COR-L47 (cell line): Measurements from ENCODE around the gene KNSTRN.
A peak's percentile ranks its signal among the peaks of the same experiment; 100 is the strongest.

Experiments
- DNase-seq: peaks from one replicate; lab custom pipeline; 2025; lab: John Stamatoyannopoulos, UW

The KNSTRN gene

DNA sequence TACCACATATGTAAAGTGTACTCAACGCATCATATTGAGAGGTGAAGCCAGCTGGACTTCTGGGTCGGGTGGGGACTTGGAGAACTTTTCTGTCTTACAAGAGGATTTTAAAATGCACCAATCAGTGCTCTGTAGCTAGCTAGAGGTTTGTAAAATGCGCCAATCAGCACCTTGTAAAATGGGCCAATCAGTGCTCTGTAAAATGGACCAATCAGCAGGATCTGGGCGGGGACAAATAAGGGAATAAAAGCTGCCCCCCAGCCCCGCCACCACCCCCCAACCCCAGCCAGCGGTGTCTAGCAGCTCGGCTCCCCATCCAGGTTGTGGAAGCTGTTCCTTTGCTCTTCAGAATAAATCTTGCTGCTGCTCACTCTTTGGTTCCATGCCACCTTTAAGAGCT is 16.8 kb downstream of the KNSTRN start:
- DNase-seq = no peak

DNA sequence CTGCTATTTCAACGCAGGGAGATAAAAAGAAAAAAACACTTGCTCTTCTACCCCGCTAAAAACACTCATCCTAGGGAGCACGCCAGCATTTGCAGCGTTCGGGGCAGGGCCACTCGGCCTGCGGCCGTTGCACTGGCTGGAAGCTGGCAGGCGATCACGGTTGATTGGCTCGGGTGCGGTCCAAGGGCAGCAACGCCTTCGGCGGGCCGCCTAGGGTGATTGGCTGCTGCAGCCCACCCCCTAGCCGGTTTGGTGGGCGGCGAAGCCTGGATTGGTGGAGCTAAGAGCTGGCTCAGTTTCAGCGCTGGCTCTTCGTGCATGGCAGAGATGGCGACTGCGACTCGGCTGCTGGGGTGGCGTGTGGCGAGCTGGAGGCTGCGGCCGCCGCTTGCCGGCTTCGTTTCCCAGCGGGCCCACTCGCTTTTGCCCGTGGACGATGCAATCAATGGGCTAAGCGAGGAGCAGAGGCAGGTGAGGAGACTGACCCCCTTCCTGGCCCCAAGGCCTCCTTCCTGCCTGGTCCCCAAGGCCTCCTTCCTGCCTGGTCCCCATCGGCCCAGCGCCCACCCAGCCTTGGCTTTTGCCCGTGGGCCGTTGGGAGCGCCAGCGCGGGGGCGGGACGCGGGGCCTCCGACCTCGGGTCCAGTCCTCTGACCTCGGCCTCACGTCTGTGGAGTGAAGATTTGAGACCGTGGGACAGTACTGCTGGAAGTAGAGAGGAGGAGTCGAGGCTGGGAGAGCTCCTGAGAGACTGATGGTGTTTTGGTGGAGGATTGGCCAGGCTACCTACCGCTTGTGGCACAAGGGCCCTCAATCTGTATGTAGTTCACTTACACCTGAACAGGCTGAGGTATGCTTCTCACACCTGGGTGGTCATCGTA is 23.2 kb downstream of the KNSTRN start, which contains the start of gene IVD:
IVD (plus strand) TSS at position 295 of the 881 bp plus-strand sequence; CDS start at position 328, 33 bp downstream.
- peak; percentile 95 for DNase-seq

DNA sequence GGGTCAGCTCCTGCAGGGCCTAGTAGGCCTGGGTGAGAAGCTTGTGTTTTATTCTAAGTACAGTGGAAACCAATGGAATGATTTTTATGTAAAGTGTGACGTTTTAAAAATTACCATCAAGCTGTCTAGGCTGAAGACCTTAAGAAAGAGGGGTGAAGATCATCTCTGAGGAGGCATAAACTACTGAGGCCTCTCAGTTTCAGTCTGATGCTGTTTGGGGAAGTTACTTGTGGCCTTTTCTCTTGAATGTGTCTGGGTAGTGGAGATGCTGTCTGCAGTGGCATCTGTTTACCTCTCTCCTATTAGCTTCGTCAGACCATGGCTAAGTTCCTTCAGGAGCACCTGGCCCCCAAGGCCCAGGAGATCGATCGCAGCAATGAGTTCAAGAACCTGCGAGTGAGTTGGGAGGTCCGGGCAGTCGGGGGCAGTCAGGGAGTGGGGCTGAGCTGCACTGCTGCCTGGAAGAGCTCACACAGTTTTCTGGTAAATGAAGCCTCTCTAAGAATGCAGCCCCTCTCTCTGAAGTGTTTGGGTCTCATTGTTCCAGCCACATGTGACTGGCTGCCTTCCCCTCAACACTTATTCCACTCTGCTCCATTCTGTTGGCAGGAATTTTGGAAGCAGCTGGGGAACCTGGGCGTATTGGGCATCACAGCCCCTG is 24.9 kb downstream of the KNSTRN start:
- no peak for DNase-seq

DNA sequence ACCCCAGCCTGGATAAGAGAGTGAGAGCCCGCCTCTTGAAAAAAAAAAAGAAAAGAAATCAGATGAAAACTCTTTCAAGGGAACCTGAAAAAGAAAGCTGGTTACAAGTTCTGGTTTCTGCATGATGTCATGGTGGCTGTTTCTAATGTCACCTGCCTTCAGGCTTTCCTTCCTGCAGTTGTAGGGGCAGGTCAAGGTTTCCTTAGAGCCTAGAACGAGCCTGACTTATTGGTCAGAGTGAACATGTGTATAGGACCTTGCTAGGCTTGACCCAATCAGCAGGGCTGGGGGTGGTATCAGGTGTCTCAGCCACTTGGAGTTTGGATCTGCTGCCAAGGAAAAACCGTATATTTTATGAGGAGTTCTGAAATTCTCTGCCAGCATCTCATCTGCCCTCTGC is 26.8 kb downstream of the KNSTRN start:
- DNase-seq = no peak

DNA sequence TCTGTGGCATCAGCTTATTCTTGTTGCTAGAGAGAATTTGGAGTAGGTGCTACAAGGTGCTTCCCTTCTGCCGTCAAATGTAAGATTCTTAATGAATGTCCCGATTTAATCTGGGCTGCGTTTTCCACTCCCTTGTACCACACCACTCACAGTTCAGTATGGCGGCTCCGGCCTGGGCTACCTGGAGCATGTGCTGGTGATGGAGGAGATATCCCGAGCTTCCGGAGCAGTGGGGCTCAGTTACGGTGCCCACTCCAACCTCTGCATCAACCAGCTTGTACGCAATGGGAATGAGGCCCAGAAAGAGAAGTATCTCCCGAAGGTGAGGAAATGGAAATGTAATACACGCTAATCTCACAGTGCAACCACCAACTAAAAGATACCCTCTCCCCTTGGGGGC is 28.0 kb downstream of the KNSTRN start:
- DNase-seq = no peak

DNA sequence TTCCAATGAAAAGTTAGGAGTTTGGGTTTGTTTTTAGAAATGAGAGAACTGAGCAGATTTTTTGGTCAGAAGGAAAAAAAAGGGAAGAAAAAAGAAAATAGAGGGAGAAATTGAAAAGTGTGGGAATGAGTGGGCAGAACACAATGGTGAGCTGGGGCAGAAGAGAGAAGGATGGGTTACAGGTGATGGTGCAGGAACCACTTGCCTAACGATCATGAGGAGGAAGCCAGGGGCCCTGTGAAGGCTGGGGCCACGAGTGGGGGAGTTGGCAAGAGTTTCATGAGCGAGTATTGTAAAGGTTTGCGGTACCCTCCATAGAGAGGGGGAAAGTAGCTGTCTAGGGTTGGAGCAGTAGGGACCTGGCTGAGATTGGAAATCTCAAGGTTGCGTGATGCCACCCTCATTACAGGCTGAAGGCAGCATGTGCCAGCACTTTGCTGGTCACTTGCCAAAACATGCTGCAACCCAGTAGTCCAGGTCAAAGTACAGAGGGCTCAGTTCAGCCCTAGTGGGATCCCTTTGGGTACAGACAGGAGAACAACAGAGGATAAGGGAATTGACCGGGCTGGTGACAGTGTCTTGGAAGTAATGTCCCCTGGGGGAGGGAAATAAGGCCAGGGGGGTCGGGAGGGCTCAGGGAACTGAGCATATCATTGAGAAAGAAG is 29.7 kb downstream of the KNSTRN start:
- DNase-seq = no peak

DNA sequence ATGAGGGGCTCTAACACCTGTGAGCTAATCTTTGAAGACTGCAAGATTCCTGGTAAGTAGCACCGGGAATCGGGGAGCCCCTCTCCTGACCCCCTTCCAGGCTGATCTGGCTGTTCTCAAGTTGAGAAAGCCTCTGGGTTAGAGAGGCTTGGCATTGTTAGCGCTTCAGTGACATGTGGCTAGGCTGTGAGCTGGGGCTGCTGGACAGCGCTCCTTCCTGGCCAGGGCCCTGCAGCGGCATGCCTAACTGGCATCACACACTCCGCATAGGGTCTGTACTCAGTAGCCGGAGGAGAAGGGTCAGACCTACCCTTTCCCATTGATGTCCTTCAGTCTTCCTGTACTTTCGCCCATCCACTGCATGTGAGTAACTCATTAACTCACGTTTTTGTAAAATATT is 30.5 kb downstream of the KNSTRN start:
- DNase-seq = no peak

DNA sequence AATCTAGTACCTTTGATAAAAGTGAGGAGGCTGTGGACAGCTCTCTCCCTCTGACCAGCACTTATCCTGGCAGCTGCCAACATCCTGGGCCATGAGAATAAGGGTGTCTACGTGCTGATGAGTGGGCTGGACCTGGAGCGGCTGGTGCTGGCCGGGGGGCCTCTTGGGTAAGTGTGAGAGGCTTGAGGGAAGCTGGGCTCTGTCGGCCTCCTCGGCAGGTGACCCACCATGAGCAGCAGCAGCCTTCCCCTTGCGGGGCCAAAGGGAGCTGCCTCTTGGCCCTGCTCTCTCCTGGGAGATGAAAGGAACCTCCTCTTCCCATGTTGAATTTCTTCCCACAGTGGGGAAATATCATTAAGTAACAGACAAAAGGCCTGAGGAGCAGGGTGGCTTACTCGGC is 32.3 kb downstream of the KNSTRN start:
- no peak for DNase-seq

DNA sequence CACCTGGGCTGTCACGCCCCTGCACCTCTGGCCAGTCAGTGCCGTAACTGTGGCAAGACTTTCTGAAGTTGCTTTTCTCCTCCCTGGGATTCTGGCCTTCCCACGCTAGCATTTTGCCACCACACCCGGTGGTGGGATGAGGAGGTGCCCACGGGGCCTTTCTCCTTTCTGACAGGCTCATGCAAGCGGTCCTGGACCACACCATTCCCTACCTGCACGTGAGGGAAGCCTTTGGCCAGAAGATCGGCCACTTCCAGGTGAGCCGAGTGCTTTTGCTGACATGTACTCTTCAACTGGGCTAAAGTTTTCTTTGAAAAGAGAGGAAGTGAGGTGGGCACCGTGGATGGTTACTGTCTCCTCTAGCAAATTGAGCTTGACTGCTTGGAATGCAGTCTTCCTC is 32.7 kb downstream of the KNSTRN start:
- DNase-seq = no peak

DNA sequence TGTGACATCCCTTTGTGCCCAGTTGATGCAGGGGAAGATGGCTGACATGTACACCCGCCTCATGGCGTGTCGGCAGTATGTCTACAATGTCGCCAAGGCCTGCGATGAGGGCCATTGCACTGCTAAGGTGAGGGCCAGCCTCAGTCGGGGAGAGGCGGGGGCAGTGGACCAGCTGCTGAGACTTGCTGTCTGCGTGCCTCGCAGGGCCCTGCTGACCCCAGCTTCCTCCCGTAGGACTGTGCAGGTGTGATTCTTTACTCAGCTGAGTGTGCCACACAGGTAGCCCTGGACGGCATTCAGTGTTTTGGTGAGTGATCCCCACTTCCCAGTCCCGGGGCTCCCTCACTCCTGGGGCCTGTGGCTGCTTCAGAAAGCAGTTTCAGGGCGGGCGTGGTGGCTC is 33.5 kb downstream of the KNSTRN start:
- no peak for DNase-seq

DNA sequence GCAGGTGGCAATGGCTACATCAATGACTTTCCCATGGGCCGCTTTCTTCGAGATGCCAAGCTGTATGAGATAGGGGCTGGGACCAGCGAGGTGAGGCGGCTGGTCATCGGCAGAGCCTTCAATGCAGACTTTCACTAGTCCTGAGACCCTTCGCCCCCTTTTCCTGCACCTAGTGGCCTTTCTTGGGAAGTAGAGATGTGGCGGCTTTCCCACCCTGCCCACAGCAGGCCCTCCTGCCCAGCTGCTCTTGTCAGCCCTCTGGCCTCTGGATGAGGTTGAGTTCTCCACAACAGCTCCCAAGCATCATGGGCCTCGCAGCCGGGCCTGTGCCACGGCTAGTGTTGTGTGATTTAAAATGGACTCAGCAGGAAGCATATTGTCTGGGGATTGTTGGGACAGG is 35.6 kb downstream of the KNSTRN start:
- DNase-seq = no peak

DNA sequence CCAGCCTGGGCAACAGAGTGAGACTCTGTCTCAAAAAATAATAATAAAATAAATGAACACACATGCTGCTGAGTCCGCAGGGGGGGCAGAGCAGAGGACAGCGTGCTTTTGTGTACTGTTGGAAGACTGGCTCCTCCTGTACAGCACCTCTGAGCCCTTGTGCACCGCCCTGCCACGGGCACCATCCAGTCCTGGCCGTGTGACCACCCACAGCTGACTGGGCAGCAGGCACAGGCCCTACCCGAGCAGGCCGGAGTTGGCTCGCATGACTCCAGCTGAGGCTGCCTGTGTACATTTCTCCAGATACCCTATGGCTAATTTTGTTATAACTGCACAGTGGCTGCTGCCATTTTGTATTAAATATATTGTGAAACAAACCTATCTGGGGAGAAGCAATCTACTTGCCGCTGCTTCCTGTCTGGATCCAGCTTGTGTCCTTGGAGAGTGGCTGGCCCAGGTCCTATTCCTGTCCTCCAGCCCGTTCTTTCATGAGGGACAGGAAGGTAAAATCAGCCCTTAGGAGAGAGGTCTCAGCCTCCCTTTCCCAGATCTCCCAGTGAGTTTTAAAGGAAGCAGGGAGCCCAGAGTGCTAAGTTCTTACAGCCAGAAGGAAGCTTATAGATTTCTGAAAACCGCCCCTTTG is 37.7 kb downstream of the KNSTRN start:
- no peak for DNase-seq

DNA sequence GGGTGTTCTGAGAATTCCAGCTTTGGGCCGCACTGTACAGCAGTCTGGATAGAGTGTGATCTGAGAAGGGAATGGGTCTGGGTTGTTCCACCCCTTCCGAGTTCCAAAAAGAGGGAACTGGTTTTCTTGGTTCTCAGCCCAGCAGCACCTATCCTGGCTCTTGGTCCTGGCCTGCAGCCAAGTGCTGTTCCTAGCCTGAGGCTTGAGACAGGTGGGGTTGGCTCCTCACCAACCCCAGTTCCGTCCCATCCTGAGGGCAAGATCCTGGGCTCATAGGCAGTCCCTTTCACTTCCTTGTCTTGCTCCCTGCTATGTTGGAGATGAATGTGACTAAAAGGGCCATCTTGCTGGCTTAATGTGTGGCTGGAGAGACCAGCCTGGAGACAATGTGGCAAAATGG is 38.3 kb downstream of the KNSTRN start:
- peak; percentile 57 for DNase-seq

DNA sequence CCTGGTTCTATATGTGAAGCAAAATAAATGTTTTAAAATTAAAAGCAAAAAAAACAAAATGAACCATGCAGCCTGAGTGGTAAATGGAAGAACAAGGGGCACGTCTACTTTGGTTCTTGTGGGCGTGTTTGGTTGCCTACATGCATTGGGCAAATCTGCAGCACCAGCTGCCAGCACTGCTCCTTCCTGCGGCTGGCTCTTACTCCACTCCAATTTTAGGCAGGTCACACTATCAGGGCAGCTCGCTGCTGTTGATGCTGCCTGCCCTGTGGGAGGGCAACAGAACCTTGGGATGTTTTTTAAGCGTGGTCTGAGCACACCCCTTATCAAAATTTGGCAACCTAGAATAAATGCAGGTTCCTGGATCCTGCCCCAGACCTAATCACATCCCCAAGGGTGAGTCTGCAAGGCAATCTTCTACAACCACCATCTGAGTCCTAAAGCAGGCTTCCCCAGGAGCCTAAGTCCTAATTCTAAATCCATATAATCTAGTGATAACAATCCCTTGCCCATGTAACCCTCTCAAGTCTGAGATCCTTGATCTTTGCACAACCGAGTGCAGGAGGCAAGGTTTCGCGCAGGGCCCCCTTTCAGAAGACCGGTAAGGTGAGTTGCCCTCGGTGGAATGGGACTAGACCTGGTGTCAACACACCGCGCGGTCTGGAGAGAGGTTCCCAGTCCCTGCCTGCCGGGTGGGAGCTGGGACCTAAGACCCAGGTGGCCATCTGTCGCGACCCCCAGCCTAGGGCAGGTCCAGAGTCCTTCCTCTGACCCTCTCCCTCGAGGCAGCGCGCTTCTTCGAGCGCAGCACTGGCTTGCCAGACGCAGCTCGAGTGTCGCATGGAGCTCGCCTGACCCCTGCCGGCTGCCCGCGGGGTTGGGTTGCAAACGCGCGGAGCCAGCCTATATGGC is 39.0 kb downstream of the KNSTRN start:
- DNase-seq = peak; percentile 70

DNA sequence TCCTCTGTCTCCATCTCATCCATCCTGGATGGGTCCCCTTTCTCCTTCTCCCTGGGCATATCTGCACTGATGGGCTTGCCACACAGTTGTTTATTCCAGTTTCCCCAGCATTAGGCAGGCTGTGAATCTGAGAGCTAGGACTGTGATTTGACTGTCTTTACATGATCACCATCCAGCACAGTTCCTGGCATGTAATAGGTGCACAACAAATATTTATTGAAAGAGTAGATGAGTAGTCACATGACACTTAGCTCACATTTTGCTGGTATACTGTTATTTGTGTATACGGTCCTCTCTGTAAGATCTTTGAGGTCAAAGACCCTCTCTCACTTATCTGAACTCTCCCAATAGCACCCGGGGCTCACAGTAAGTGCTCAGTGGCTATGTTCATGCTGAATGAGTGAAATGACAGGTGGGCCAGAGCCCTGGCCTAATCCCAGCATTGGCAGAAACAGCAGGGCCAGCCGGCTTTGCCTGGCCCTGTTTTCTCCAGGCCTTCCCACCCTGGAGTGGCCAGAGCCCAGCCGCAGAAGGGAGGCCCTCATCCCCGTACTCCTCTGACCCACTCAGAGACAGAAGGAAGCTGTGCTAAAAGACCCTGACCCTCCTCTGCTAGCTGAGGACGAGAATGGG is 42.1 kb downstream of the KNSTRN start:
- no peak for DNase-seq

DNA sequence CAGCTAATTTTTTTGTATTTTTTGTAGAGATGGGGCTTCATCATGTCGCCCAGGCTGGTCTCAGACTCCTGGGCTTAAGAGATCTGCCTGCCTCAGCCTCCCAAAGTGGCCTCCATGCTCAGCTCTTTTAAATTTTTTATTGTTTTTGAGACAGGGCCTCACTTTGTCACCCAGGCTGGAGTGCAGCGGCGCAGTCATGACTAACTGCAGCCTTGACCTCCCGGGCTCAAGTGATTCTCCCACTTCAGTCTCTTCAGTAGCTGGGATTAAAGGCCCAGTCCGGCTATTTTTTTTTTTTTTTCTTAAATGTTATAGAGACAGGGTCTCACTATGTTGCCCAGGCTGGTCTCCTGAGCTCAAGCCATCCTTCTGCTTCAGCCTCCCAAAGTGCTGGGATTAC is 43.2 kb downstream of the KNSTRN start:
- DNase-seq = no peak

DNA sequence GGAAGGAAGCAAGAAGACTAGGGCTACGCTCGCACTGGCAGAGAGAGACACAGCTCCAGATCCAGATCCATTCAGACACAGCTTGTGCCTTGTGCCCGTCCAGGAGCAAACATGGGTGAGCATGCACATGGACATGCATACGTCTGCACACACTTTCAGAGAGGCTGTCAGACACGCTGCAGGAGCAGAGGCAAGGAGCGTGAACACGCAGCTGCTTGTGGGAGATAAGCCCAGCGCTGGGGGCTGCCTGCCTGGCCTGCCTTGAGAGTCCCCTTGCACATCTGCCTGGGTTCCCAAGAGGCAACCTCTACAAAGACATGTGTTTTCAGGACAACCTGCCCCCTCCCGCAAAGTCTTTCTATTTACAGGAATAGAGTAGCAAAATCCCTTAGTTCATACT is 44.7 kb downstream of the KNSTRN start:
- DNase-seq = no peak

DNA sequence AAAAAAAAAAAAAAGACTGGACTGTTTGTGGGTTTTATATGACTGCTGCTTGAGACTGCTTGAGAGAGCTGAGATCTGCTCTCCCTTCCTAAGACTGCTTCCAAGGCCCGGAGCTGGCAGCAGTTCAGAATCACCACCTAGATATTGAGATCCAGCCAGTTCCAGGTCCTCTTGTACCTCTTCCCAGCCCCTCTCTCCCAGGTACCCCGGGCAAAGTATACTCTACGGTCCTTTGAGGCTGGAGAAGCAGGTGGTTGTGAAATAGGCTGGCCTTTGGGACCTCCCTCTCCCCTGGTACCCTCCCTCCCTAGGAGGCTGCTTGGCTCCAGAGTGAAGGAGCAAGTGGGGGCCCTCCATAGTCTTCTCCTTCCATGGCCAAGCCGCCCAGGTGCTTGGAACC is 45.7 kb downstream of the KNSTRN start:
- DNase-seq = no peak

DNA sequence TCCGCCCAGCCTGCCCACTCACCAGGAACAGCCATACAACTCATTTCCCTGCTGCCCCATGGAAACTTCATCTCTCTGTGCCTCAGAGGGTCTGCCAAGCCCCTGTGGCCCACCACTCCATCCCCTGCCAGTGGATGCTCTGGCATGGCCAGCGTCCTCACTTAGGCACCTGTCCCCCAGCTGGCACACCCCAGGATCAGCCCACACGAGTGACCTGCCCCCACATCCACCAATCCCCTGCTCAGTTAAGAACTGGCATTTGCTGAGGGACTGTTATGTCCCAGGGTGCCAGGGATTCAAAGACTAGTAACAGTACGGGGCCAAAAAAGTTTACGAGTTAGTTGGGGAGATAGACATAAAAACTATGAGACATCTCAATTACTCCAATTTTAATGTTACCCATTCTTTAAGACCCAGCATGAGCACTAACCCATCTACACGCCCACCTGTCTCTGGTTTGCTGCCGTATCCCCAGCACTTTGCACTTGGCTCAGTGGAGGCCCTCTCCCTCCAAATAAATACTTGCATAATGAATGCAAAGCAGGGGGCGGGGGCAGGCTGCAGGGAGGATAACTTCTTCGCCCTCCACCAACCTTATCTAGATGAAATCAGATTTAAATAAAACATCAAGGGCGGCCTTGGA is 46.7 kb downstream of the KNSTRN start:
- no peak for DNase-seq

DNA sequence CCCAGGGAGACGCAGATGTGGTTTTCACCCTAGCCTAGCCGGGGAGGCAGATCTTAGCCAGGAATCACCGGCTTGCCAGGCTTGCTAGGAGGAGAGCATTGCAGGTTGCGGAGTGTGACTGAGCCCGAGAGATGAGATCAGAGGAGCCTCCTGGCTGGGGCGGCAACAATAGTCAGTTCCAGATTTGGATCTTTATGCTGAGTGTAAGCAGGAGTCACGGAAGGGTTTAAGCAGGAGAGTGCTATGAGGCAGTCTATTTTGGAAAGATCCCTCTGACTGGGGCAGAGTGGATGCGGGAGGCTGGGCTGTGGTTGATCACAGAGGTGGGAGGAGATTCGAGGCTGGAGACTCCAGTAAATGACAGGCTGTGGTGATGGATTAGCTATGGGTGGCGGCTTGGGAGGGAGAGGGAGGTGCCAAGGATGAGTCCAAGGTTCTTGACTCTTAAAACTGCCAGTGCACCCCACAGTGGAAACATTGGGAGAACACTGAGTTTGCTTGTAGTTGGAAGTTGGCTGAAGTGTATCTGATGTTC is 47.8 kb downstream of the KNSTRN start:
- no peak for DNase-seq
